Measurements from ENCODE around the gene PPM1N.
"Not testable (repeated sequence)": the region's sequence is repeated elsewhere in the genome, so short reads cannot be mapped to it uniquely, and the experiment has no call there.

The PPM1N gene

DNA sequence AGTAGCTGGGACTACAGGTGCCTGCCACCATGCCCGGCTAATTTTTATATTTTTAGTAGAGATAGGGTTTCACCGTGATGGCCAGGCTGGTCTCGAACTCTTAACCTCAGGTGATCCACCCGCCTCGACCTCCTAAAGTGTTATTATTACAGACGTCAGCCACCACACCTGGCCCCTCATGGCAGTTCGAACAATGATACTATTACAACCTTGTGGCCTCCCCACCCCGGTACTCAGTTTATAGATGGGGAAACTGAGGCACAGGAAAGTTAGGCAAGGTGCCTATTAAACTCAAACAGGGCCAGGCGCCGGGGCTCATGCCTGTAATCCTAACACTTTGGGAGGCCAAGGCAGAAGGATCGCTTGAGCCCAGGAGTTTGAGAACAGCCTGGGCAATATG, 12.1 kb downstream of the PPM1N start:
- DNase-seq: not testable (repeated sequence)

DNA sequence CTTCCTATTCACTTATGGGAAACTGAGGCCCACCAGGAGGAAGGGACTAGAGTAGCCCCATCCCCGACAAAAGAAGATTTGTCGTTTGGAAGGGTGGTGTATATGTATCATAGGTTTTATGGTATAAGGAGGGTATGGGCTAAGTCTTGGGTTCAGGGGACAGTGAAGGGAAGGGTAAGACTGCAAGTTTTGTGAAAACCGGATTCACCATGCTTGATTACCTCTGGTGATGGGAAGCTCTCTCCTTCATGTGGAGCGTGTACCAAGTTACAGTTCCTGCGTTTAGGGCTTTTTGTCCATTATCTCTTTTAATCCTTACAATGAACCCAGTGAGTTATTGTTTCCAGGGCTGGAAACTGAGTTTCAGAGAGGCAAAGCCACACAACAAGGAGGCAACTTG, 12.8 kb downstream of the PPM1N start:
- DNase-seq: no peak

DNA sequence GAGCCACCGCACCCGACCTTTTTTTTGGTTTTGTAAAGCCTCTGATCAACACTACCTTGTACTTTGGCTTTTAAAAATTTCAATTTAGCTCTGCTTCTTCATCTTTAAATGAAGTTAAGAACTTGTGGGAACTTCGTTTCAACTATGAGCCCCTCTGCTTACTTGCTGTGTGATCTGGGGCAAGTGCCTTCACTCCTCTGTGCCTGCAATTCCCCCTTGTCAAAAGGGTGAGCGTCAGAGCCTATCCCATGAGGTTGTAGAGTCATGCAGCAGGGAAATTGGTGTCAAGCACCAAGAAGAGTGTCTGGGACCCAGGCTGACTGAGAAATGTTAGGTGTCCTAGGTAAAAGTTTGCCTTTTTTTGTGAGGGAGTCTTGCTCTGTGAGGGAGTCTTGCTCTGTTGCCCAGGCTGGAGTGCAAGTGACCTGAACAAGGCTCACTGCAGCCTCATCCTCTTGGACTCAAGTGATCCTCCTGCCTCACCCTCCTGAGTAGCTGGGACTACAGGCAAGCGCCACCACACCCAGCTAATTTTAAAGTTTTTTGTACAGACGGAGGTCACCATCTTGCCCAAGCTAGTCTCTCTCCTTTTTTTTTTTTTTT, 14.7 kb downstream of the PPM1N start:
- no peak for DNase-seq

DNA sequence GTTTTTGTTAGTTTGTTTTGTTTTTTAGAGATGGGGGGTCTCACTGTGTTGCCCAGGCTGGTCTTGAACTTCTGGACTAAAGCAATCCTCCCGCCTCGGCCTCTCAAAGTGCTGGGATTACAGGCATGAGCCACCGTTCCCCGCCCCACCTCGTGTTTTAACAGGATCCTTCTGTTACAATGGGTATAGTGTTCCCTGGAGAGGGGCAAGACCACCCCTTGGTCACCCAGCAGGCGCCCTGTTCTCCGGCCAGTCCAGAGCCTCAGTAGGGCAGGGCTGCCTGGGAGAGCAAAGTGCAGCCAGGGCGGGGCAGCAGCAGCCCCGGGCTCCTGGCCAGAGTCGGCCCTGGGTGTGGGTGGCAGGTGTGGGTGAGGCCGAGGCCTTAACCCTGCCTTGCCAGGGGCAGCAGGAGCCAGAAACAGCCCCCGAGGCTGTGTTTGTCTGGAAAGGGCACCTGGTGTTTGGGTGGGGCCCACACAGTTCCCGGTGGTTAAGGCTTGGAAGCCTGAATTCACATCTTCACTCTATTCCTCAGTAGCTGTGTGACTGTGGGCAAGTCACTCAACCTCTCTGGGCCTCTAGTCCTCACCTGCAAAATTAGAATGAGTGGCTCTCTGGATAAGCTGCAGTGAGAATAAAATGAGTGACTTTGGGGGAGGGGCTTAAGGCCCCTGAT, 16.3 kb downstream of the PPM1N start:
- DNase-seq: no peak

DNA sequence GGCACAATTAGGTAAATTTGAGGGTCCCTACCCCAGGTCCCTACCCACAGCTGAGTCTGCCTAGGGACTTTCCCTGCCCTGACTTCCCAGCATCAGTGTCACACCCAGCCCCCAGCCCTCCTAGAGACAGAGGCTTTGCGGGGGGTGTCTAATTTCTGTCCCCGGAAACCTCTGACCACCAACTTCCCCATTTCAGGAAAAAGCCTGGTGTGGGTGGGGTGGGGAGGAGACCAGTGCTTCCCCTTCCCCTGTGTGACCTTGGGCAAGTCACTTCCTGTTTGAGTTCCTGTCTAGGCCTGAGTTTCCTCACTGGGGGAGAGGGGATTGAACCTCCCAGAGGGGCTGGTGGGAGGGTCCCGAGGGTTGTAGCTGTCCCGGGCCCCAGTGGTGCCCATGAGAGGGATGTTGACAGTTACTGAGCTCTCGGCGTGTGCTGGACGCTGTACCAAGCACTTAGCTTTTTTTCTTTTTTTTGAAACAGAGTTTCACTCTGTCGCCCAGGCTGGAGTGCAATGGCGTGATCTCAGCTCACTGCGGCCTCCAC, 16.9 kb downstream of the PPM1N start:
- peak; percentile 41 for DNase-seq

DNA sequence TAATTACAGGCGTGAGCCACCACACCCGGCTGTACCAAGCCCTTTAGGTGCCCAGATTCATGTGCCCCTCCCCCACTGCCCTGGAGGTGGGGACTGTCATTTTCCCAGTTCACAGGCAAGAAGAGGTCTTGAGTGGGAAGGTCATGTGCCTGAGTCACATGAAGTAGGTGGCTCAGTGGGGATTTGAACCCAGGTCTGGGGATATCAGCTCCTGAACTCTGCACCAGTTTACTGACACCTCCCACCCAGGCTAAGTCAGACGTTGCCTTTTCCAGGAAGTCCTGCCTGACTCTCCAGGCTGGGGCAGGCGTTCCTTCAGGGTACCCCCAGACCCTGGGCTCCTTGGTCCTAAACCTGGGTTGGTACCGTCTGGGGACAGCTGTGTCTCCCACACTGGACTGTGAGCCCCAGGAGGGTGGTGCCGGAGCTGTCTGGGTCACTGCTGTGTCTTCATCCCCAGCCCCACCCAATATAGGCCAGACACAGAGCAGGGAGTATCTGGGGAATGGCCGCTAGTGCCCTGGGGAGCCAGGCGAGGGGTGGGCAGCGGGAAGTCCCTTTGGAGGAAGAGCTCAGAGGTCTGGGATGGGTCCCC, 17.7 kb downstream of the PPM1N start:
- DNase-seq: no peak

DNA sequence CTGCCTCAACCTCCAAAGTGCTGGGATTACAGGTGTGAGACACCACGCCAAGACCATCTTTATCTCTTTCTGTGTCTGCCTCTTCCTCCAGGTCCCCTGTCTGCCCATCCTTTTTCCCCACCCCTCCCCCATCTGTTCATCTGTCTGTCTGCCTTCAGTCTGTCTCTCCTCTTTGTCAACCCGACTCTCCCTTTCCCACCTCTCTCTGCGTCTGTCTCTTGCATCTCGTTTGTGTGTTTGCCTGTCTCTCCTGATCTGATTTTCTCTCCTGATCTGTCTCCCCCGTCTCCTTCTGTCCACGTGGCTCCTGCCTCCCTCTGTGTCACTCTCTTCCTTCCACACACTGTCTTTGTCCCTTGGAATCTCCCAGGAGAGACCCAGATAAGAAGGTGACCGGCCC, 19.0 kb downstream of the PPM1N start:
- DNase-seq: no peak

DNA sequence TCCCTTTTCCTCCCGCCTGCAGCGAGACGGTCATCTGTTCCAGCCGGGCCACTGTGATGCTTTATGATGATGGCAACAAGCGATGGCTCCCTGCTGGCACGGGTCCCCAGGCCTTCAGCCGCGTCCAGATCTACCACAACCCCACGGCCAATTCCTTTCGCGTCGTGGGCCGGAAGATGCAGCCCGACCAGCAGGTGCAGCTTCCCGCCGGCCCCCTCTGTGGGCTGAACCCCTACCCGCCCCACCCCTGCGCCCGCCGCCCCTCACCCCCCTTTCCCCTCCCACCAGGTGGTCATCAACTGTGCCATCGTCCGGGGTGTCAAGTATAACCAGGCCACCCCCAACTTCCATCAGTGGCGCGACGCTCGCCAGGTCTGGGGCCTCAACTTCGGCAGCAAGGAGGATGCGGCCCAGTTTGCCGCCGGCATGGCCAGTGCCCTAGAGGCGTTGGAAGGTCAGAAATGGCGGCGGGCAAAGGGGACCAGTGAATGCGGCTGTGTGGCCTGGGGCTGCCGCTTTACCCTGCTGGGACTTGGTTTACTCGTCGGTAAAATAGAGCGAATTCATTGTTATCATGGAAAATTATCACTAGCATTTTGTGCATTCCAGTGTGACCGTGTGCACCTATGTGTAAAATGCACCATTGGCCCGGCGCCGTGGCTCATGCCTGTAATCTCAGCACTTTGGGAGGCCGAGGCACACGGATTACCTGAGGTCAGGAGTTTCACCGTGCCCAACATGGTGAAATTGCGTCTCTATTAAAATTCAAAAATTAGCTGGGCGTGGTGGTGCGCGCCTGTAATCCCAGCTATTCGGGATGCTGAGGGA, 19.6 kb downstream of the PPM1N start:
- no peak for DNase-seq

DNA sequence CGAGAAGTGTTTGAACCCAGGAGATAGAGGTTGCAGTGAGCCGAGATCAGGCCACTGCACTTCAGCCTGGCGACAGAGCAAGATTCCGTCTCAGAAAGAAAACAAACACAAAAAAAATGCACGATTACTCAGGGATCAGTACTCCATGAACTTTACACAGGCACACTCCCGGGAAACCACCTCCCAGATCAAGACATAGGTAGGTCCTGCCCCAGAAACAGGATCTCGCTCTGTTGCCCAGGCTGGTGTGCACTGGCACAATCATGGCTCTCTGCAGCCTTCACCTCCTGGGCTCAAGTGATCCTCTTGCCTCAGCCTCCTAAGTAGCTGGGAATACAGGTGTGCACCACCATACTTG, 20.2 kb downstream of the PPM1N start:
- no peak for DNase-seq

DNA sequence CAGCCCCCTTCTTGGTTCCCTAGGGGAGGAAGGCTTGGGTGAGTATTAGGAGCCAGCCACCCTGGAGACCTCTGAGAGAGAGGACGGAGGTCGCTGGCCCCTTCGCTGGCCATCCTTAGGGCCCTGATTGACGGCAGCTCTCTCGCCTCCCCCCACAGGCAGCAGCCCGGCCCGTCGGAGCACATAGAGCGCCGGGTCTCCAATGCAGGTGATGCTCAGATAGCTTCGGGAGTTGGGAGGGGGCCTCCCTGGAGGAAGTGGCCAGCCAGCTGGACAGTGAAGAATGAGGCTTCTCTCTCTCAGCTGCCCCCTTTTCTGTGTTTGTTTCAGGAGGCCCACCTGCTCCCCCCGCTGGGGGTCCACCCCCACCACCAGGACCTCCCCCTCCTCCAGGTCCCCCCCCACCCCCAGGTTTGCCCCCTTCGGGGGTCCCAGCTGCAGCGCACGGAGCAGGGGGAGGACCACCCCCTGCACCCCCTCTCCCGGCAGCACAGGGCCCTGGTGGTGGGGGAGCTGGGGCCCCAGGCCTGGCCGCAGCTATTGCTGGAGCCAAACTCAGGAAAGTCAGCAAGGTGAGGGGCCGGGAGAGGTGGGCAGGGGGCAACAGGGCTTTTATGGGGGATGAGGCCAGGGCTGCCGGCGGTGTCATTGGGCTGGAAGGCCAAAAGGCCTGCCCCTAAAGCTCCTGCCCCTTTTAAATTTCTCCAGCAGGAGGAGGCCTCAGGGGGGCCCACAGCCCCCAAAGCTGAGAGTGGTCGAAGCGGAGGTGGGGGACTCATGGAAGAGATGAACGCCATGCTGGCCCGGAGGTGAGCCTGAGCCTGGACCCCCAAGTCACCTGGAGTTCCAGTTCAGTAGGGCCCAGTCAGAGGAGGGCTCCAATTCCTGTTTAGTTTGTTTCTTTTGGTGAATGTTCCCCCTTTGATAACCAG, 24.0 kb downstream of the PPM1N start:
- no peak for DNase-seq

DNA sequence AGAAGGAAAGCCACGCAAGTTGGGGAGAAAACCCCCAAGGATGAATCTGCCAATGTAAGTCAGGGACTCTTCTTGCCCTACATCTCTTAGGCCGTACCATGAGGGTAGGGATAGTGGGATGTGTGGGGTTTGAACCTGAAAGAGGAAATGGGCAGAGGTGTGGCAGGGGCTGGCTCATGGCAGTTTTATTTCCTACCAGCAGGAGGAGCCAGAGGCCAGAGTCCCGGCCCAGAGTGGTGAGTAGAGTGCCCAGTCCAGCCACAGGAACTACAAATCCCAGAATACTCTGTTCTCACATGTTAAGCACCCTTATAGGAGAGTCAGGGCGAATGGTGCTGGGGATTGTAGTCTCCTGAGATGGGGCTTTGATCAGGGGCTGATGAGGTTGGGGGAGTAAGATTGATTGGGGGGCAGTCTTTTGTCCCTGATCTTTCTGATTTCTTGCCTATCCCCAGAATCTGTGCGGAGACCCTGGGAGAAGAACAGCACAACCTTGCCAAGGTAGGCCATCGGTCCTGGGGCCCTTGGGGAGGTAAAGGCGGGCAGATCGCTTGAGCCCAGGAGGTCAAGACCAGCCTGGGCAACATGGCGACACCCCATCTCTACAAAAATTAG, 25.5 kb downstream of the PPM1N start:
- peak; percentile 70 for DNase-seq

DNA sequence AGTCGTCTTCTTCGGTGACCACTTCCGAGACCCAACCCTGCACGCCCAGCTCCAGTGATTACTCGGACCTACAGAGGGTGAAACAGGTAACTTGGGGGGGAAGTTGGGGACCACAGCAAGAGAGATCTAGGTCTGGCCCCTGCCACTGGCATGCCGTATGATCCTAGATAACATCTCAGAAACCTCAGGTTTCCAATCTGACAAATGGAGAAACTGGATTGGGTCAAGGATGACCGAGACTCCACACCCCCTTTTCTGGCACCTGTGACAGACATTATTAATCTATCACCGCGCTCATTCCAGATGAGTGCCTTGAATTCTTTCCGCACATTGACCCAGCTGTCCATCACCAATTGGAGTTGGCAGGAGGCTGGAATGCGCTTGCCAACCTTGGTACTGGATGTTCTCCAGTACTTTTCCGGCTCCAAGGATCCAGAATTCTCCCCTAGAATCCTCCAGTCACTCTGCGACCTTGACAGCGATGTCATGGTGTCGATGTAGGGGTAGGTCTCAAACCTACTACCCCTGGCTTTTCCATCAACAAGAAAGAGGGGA, 26.4 kb downstream of the PPM1N start:
- DNase-seq: no peak

DNA sequence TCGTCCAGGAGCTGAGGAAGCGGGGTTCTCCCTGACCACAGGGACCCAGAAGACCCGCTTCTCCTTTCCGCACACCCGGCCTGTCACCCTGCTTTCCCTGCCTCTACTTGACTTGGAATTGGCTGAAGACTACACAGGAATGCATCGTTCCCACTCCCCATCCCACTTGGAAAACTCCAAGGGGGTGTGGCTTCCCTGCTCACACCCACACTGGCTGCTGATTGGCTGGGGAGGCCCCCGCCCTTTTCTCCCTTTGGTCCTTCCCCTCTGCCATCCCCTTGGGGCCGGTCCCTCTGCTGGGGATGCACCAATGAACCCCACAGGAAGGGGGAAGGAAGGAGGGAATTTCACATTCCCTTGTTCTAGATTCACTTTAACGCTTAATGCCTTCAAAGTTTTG, 27.9 kb downstream of the PPM1N start:
- DNase-seq: no peak

DNA sequence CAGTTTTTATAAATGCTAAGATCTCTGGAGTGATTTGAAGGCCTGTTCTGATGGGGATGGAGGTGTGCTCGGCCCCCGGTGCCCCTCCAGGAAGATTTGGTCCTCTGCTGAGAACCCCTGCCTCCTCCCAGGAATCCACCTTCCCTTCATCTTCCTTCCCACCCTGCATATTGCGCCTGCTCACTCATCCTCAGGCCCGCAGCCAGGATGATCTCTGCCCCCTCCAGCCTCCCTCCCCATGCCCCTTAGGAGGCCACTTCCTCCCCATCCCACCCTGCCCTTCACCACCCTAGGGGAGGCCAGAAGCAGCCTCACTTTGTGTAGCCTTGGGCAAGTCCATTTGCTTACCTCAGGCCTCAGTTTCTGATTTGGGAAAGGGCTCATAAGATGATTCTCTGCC, 28.7 kb downstream of the PPM1N start:
- no peak for DNase-seq

DNA sequence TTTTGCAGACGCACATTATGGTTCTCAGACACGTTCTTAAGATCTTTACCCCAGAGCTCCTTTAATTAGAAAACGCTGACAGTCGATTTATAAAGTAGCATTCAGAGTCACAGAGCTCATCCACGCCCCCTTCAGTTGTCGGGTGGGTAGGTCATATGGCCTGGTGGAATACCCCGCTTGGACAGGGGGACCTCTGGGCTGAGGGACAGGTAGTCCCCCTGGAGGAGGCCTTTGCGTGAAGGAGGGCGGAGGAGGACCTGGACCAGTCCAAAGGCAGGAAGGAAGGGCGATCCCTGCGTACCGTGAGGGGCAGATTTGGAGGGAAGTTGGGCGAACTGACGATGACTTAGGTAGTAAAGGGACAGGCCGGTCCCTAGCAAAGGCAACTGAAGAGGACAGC, 29.5 kb downstream of the PPM1N start:
- DNase-seq: no peak

DNA sequence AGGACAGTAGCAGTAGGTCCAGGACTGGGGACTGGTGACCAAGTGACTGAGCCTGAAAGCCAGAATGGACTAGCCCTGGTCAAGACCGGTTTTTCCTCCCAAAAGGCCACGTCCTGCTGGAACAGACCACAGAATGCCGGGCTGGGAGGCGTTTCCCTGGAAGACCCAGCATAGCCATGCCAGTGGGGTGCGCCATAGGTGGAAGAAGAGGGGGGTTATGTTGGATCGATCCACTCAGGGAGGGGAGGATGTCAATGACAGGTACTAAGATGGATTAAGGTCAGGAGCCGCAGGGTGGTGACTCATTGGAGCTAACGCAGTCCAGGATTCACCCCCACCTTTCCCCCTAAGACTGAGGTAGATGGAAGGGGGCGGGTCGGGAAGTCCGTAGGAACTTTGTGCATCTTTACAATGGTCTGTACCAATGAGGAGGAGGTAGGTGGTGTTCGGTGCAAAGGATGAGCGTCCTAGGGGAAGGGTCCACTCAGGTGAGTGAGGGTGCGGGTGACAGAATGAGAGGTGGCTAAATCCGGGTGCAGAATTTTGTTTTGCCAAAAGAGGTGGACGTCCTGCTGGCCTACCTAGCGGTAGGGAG, 30.0 kb downstream of the PPM1N start:
- no peak for DNase-seq

DNA sequence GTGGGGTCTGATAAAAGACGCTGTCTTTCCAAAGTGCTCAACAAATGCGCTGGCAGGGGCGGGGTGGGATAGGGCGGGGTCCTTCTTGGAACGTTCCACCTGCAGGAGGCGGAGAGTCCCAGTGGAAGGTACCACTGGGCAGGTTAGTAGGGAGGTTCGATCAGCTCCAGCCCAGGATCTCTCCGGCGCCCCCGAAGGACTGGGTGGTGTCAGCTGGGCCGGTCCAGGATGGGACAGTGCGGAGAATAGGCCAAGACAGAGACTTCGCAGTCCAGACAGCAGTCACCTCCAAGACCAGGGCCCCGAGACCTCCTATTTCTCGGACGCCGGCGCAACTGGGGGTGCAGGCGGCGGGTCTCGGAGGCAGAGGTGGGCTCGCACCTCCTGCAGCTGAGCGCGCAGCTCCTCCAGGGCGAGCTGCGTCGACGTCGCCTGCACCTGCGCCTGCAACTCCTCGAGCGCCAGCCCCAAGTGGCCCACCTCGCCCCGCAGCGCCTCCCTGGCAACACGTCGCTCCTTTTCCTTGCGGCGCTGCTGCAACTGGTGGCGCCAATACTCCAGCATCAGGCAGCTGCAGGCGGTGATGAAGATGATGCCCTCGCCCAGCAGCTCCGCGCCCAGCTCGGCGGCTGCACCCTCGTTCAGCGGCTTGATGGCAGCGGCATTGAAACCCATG, 30.6 kb downstream of the PPM1N start:
- no peak for DNase-seq

DNA sequence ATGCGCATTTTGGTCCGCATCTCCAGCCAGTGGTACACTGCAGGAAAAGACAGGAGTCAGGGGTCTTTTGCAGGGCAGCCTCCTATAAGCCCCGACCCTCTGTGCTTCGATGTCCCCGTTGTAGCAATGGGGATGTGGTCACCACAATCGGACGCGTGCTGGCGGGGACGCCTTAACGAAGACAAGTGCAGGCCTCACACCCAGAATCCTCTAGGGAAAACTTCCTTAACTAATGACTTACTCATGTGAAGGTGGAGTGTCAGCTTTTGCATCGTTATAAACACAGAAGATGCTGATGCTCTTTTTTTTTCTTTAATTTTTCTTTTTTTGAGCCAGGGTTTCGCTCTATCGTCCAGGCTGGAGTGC, 31.2 kb downstream of the PPM1N start:
- no peak for DNase-seq

DNA sequence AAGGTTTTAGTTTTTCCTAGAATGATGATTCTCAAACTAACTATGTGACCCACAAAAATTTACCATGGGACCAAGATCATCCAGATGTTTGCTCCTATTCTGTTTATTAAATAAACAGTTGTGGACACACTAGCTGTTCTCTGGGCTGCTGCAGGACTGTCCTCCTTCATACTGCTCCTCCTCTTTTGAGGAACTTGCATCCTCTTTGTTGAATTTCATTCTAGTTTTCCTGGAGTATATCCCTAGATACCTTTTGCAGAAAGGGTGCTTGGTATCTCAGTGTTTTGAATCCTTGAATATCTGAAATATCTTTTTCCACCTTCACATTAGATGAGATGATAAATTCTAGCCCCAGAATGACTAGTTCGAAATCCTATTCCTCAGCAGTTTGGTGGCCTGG, 33.1 kb downstream of the PPM1N start:
- no peak for DNase-seq

DNA sequence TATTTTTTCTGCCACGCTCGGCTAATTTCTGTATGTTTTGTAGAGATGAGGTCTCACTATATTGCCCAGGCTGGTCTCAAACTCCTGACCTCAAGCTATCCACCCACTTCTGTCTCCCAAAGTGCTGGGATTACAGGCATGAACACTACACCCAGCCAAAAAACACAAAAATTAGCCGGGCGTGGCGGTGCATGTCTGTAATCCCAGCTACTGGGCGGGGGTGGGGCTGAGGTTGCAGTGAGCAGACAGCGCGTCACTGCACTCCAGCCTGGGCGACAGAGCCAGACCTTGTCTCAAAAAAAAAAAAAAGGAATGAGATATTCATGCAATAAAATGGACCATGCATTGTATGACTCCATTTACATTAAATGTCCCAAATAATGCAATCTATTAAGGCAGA, 41.2 kb downstream of the PPM1N start:
- DNase-seq: no peak

DNA sequence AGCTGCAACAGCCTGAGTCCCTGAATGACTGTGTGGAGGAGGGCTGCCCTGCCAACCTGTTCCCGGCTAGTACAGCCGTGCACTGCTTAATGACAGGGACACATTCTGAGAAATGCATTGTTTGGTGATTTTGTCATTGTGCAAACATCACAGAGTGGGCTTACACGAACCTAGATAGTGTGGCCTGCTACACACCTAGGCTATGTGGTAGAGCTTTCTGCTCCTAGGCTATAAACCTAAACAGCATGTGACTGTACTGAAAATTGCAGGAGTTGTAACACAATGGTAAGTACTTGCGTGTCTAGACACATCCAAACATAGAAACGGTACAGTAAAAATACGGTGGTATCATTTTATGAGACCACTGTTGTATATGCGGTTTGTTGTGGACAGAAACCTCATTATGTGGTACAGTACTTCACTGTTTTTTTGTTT, 44.0 kb downstream of the PPM1N start:
- no peak for DNase-seq
